SK-N-MC (cell line): Measurements from ENCODE around the gene SCN4A.

ENCODE experiments used
- EZH2 ChIP-seq: fragments of 200-600 bp; sonication (generic); IDR thresholded peaks from one replicate; pipeline ENCODE4 v1.6.1; 2017; ENCODE audit warnings: antibody characterized with exemption
- POLR2AphosphoS5 ChIP-seq: IDR thresholded peaks from 2 replicates; pipeline ENCODE4 v1.6.1; 2012; ENCODE audit warnings: mild to moderate bottlenecking, low read depth, low read length, borderline replicate concordance

GRCh38 chr17:63985387-63986140 lies 12.8 kb upstream of the SCN4A start:
- no peak for TF ChIP-seq POLR2AphosphoS5
- no peak for TF ChIP-seq EZH2
